ENCODE results near the gene MAGI2.

DNA sequence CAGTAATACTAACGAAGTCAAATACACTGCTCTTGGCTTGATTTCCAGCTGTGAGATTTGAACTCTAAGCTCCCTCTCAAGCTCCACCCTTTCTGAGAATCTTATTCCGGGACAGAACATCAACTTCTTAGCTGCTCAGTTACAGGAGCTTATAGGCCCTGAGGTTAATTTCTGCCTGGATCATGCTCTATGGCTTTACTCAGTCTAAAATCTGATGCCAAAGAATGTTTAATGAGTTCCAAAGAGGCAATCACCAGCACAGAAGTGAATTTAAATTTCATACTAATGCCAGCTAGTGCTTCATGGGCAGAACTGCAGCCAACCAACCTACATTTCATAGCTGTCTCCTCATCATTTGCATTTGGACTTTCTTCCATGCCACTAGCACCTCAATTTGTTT is 707.2 kb downstream of the MAGI2 start:
- TF ChIP-seq EP300 (IDR thresholded peaks at IDR 0.05) (no peak), POLR2AphosphoS5 (IDR thresholded peaks at IDR 0.05) (no peak), POLR2A (IDR thresholded peaks at IDR 0.05) (no peak)
- TF ChIP-seq, protein P1, sequence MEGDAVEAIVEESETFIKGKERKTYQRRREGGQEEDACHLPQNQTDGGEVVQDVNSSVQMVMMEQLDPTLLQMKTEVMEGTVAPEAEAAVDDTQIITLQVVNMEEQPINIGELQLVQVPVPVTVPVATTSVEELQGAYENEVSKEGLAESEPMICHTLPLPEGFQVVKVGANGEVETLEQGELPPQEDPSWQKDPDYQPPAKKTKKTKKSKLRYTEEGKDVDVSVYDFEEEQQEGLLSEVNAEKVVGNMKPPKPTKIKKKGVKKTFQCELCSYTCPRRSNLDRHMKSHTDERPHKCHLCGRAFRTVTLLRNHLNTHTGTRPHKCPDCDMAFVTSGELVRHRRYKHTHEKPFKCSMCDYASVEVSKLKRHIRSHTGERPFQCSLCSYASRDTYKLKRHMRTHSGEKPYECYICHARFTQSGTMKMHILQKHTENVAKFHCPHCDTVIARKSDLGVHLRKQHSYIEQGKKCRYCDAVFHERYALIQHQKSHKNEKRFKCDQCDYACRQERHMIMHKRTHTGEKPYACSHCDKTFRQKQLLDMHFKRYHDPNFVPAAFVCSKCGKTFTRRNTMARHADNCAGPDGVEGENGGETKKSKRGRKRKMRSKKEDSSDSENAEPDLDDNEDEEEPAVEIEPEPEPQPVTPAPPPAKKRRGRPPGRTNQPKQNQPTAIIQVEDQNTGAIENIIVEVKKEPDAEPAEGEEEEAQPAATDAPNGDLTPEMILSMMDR (IDR thresholded peaks at IDR 0.05), result no peak

All from suprapubic skin (tissue), 4 donors.